IMR-90 (cell line): ENCODE data around the gene RPH3AL. TPM values are rescaled to one million over a fixed set of nuclear protein-coding genes. Genes with fewer than 3 reads are reported as not detected.

Experiments
- ATAC-seq: fragments of 200-7000 bp; cut with Tn5 transposase; 2 replicates; pipeline ENCODE4 v1.9.1; 2020; ENCODE audit warnings: low read depth, mild to moderate bottlenecking, moderate library complexity
- BruUV-seq: library from RNA; stranded (reverse); fragments of 400-500 nt; replicated peaks from 2 replicates; lab custom pipeline; 2021; lab: Mats Ljungman, UMichigan
- CTCF ChIA-PET: fragments of 300-600 bp; formaldehyde crosslinking; extraction: SDS; loops from one replicate; lab custom pipeline; 2021; ENCODE audit warnings: antibody characterized with exemption; lab: Yijun Ruan, JAX
- POLR2A ChIA-PET: fragments of 300-600 bp; sonication (Branson Sonifier 250); formaldehyde crosslinking; loops from one replicate; lab custom pipeline; 2022; ENCODE audit warnings: antibody characterized with exemption; ENCODE audit not compliant: unreplicated experiment; lab: Charles Lee
- DNase-seq: peaks from one replicate; pipeline ENCODE4 v3.0.0; 2013
- H2AFZ ChIP-seq: replicated peaks from 2 replicates; pipeline ENCODE3; 2013; ENCODE audit warnings: low read length, mild to moderate bottlenecking; ENCODE audit not compliant: poor library complexity
- H2AK5ac ChIP-seq: 2 replicates; pipeline ENCODE4 v1.6.1; 2013; ENCODE audit warnings: low read depth, low read length, inconsistent platforms
- H2AK9ac ChIP-seq: replicated peaks from 2 replicates; pipeline ENCODE3; 2013; ENCODE audit warnings: mild to moderate bottlenecking, low read depth, low read length, moderate library complexity; ENCODE audit not compliant: poor library complexity
- H2BK120ac ChIP-seq: 2 replicates; pipeline ENCODE4 v1.6.1; 2013; ENCODE audit warnings: low read depth, low read length, inconsistent platforms
- H2BK15ac ChIP-seq: 3 replicates; pipeline ENCODE4 v1.6.1; 2013; ENCODE audit warnings: low read depth, low read length, inconsistent platforms
- H2BK20ac ChIP-seq: 2 replicates; pipeline ENCODE4 v1.6.1; 2013; ENCODE audit warnings: low read depth, mild to moderate bottlenecking, inconsistent platforms, low read length, moderate library complexity
- H2BK5ac ChIP-seq: 2 replicates; pipeline ENCODE4 v1.6.1; 2013; ENCODE audit warnings: mild to moderate bottlenecking, low read depth, low read length, inconsistent platforms; ENCODE audit not compliant: poor library complexity, severe bottlenecking
- H3K14ac ChIP-seq: replicated peaks from 2 replicates; pipeline ENCODE4 v1.6.1; 2013; ENCODE audit warnings: low read depth, low read length, inconsistent platforms
- H3K18ac ChIP-seq: 2 replicates; pipeline ENCODE4 v1.6.1; 2013; ENCODE audit warnings: low read depth, low read length, control low read depth
- H3K23ac ChIP-seq: 2 replicates; pipeline ENCODE4 v1.6.1; 2013; ENCODE audit warnings: low read depth, low read length, inconsistent platforms
- H3K27ac ChIP-seq: 2 replicates; pipeline ENCODE4 v1.5.1; 2013; ENCODE audit warnings: mild to moderate bottlenecking, control low read depth, low read length; ENCODE audit not compliant: insufficient read depth
- H3K27me3 ChIP-seq: 2 replicates; pipeline ENCODE4 v1.6.1; 2013; ENCODE audit warnings: low read length; ENCODE audit not compliant: control insufficient read depth, insufficient read depth
- H3K36me3 ChIP-seq: 2 replicates; pipeline ENCODE4 v1.6.1; 2013; ENCODE audit warnings: low read length, mixed read lengths; ENCODE audit not compliant: control insufficient read depth, insufficient read depth
- H3K4ac ChIP-seq: 2 replicates; pipeline ENCODE4 v1.6.1; 2013; ENCODE audit warnings: low read depth, low read length, inconsistent platforms
- H3K4me1 ChIP-seq: 2 replicates; pipeline ENCODE4 v1.6.1; 2013; ENCODE audit warnings: low read length, mixed read lengths; ENCODE audit not compliant: control insufficient read depth, insufficient read depth
- H3K4me2 ChIP-seq: 2 replicates; pipeline ENCODE4 v1.6.1; 2013; ENCODE audit warnings: low read depth, mild to moderate bottlenecking, control low read depth, low read length, moderate library complexity
- H3K4me3 ChIP-seq: 2 replicates; pipeline ENCODE4 v1.5.1; 2013; ENCODE audit warnings: low read depth, mild to moderate bottlenecking, control low read depth, low read length, moderate library complexity; ENCODE audit not compliant: insufficient read depth
- H3K56ac ChIP-seq: 2 replicates; pipeline ENCODE4 v1.6.1; 2013; ENCODE audit warnings: low read length, inconsistent platforms; ENCODE audit not compliant: insufficient read depth; ENCODE audit errors: extremely low read depth
- H3K79me1 ChIP-seq, 2 experiments: 2 replicates each; pipeline ENCODE4 v1.6.1; 2013; ENCODE audit warnings: low read length in 2 of 2, inconsistent platforms in 1 of 2, low read depth in 1 of 2
- H3K9ac ChIP-seq: 2 replicates; pipeline ENCODE4 v1.6.1; 2013; ENCODE audit warnings: low read depth, low read length, control low read depth
- H3K9me1 ChIP-seq: 2 replicates; pipeline ENCODE4 v1.6.1; 2013; ENCODE audit warnings: low read length, inconsistent platforms; ENCODE audit not compliant: insufficient read depth
- H3K9me3 ChIP-seq: 2 replicates; pipeline ENCODE4 v1.6.1; 2013; ENCODE audit warnings: low read length; ENCODE audit not compliant: control insufficient read depth, insufficient read depth
- H4K20me1 ChIP-seq: 2 replicates; pipeline ENCODE4 v1.6.1; 2013; ENCODE audit warnings: low read length, inconsistent platforms; ENCODE audit not compliant: insufficient read depth
- H4K5ac ChIP-seq: 2 replicates; pipeline ENCODE4 v1.6.1; 2013; ENCODE audit warnings: mild to moderate bottlenecking, low read depth, low read length, control low read depth
- H4K8ac ChIP-seq, 2 experiments: 2 replicates each; pipeline ENCODE4 v1.6.1; 2013; ENCODE audit warnings: low read depth in 2 of 2, low read length in 2 of 2, control low read depth in 1 of 2, inconsistent platforms in 1 of 2
- H4K91ac ChIP-seq: 2 replicates; pipeline ENCODE4 v1.6.1; 2013; ENCODE audit warnings: low read depth, low read length, inconsistent platforms; ENCODE audit not compliant: insufficient read depth
- BHLHE40 ChIP-seq: fragments of 150-350 bp; IDR thresholded peaks from 2 replicates; pipeline ENCODE4 v1.6.1; 2016; ENCODE audit warnings: mild to moderate bottlenecking, low read depth, low read length
- CEBPB ChIP-seq: IDR thresholded peaks from 2 replicates; pipeline ENCODE4 v1.6.1; 2012; ENCODE audit warnings: low read depth, low read length, improper control_type of control experiment
- CHD1 ChIP-seq: IDR thresholded peaks from 2 replicates; pipeline ENCODE4 v1.6.1; 2012; ENCODE audit warnings: low read depth, low read length, improper control_type of control experiment
- CTCF ChIP-seq: conservative IDR thresholded peaks from 2 replicates; pipeline ENCODE4 v1.5.1; 2012; ENCODE audit warnings: mild to moderate bottlenecking, low read depth, low read length, improper control_type of control experiment
- ELK1 ChIP-seq: fragments of 150-350 bp; IDR thresholded peaks from 2 replicates; pipeline ENCODE4 v1.6.1; 2016; ENCODE audit warnings: low read depth, mild to moderate bottlenecking, low read length, moderate library complexity, borderline replicate concordance
- FOS ChIP-seq: fragments of 150-350 bp; IDR thresholded peaks from 2 replicates; pipeline ENCODE4 v1.6.1; 2016; ENCODE audit warnings: low read depth, low read length
- MAFK ChIP-seq: IDR thresholded peaks from 2 replicates; pipeline ENCODE4 v1.6.1; 2012; ENCODE audit warnings: low read depth, low read length, improper control_type of control experiment
- MAZ ChIP-seq: IDR thresholded peaks from 2 replicates; pipeline ENCODE4 v1.6.1; 2012; ENCODE audit warnings: low read depth, mild to moderate bottlenecking, low read length, improper control_type of control experiment, moderate library complexity, borderline replicate concordance
- MXI1 ChIP-seq: IDR thresholded peaks from 2 replicates; pipeline ENCODE4 v1.6.1; 2012; ENCODE audit warnings: low read depth, mild to moderate bottlenecking, low read length, moderate library complexity, borderline replicate concordance
- NFE2L2 ChIP-seq: fragments of 150-350 bp; IDR thresholded peaks from 2 replicates; pipeline ENCODE4 v1.6.1; 2016; ENCODE audit warnings: low read depth, mild to moderate bottlenecking, low read length
- POLR2A ChIP-seq: IDR thresholded peaks from 2 replicates; pipeline ENCODE4 v1.6.1; 2012; ENCODE audit warnings: mild to moderate bottlenecking, low read depth, low read length
- RAD21 ChIP-seq: IDR thresholded peaks from 2 replicates; pipeline ENCODE4 v1.6.1; 2012; ENCODE audit warnings: low read length, improper control_type of control experiment
- RCOR1 ChIP-seq: IDR thresholded peaks from 2 replicates; pipeline ENCODE4 v1.6.1; 2012; ENCODE audit warnings: mild to moderate bottlenecking, low read length, improper control_type of control experiment; ENCODE audit not compliant: insufficient replicate concordance
- RFX5 ChIP-seq: IDR thresholded peaks from 2 replicates; pipeline ENCODE4 v1.8.0; 2012; ENCODE audit warnings: low read depth, mild to moderate bottlenecking, low read length, moderate library complexity
- SMC3 ChIP-seq: fragments of 150-350 bp; IDR thresholded peaks from 2 replicates; pipeline ENCODE4 v1.6.1; 2016; ENCODE audit warnings: low read depth, mild to moderate bottlenecking, antibody characterized with exemption, low read length, moderate library complexity
- USF2 ChIP-seq: fragments of 150-350 bp; IDR thresholded peaks from 2 replicates; pipeline ENCODE4 v1.6.1; 2017; ENCODE audit warnings: mild to moderate bottlenecking, antibody characterized with exemption, low read length, low read depth
- WGBS, 2 experiments: methylation state at CpG; one replicate each; pipeline versions ENCODE4 v1.1.5 to v1.1.7; 2013; ENCODE audit warnings: missing lambda C conversion rate in 2 of 2; ENCODE audit not compliant: insufficient read length in 1 of 2; ENCODE audit errors: extremely low coverage in 2 of 2; 5-methylcytosine and 5-hydroxymethylcytosine counted together
- dilution Hi-C: fragments of 300-500 bp; cut with HindIII; formaldehyde crosslinking; loops from one replicate; pipeline ENCODE4 v1.14.3; 2018; ENCODE audit warnings: low sequenced_read_pairs; ENCODE audit not compliant: unreplicated experiment
- in situ Hi-C: fragments of 300-500 bp; cut with MboI; formaldehyde crosslinking; loops from 3 replicates; pipeline ENCODE4 v1.14.3; 2019; ENCODE audit warnings: low sequenced_read_pairs, inconsistent platforms, mixed read lengths
- intact Hi-C: fragments of 100-400 bp; cut with micrococcal nuclease; formaldehyde crosslinking; loops from 2 replicates; pipeline ENCODE4 v1.10.0; 2022
- polyA plus RNA-seq, 3 experiments: library from polyadenylated mRNA; depleted of rRNA; stranded (reverse); fragments of >200 nt; gene quantifications; 2 replicates each; pipeline ENCODE4 v1.2.3, GENCODE V29; 2012; ENCODE audit warnings: low replicate concordance in 1 of 3
- total RNA-seq: library from RNA; depleted of rRNA; stranded (reverse); fragments of >200 nt; gene quantifications from 2 replicates; pipeline ENCODE4 v1.2.3, GENCODE V29; 2012

Gene RPH3AL
- total and polyA plus RNA-seq, 2 of the 4 experiments (the other 2 are of a cell fraction) = 1.8 to 2.5 TPM

GRCh38 chr17:162689-163088 lies 189.9 kb downstream of the RPH3AL start:
- Histone ChIP-seq H3K9me1 (no peaks in the 10 kb centered on the region), H3K18ac (no peak overlapping the region), H3K27ac (no peak overlapping the region), H4K8ac (no peak overlapping the region), H3K14ac (no peak overlapping the region), H2BK120ac (no peak overlapping the region), H3K79me1 (no peaks in the 10 kb centered on the region), H3K56ac (no peak overlapping the region), H3K9ac (no peak overlapping the region), H2BK15ac (no peak overlapping the region), H3K4me3 (no peak overlapping the region), H2AK5ac (no peak overlapping the region), H4K91ac (no peak overlapping the region), H3K23ac (no peak overlapping the region), H3K36me3 (no peaks in the 10 kb centered on the region; the same call in 1 of the 2 replicates), H2AFZ (no peak overlapping the region), H2AK9ac (no peak overlapping the region), H3K4me2 (no peak overlapping the region), H3K4ac (no peak overlapping the region), H2BK5ac (no peak overlapping the region), H4K5ac (no peak overlapping the region), H4K20me1 (no peaks in the 10 kb centered on the region; the same call in 1 of the 2 replicates), H3K9me3 (no peaks in the 10 kb centered on the region), H3K4me1 (no peaks in the 10 kb centered on the region), H2BK20ac (no peak overlapping the region), H3K27me3 (peaks cover 28% of the 10 kb centered on the region)
- dilution Hi-C loops = no loop called here
- TF ChIP-seq NFE2L2 (no peak), POLR2A (no peak), USF2 (no peak), MAFK (no peak), CTCF (no peak), MAZ (no peak), ELK1 (no peak), BHLHE40 (no peak), CEBPB (no peak), RCOR1 (no peak), SMC3 (no peak), FOS (no peak), MXI1 (no peak), RAD21 (no peak), CHD1 (no peak), RFX5 (no peak)
- ChIA-PET POLR2A (no interaction called here), CTCF (no interaction called here)
- 71% methylated on average over 5 of the region's 11 CpGs; no CpG with 5 or more reads in 1 of the 2 experiments for WGBS, 2 experiments
- intact Hi-C loops = no loop called here
- ATAC-seq (no peak), DNase-seq (no peak)
- BruUV-seq = no TSS peak
- in situ Hi-C loops = no loop called here
